DND-41 (cell line): ENCODE data around the gene SMTN.

Source experiments
- EZH2 ChIP-seq: IDR thresholded peaks from 3 replicates; pipeline ENCODE4 v1.6.1; 2012; ENCODE audit warnings: borderline replicate concordance, low read depth, mild to moderate bottlenecking, moderate library complexity, low read length, inconsistent platforms; ENCODE audit not compliant: severe bottlenecking
- TF ChIP-seq, protein P1 (sequence below): IDR thresholded peaks from 2 replicates; pipeline ENCODE4 v1.5.1; 2012; ENCODE audit warnings: borderline replicate concordance, low read length, moderate library complexity, mild to moderate bottlenecking; ENCODE audit not compliant: poor library complexity, severe bottlenecking; ENCODE audit errors: extremely low read depth

DNA sequence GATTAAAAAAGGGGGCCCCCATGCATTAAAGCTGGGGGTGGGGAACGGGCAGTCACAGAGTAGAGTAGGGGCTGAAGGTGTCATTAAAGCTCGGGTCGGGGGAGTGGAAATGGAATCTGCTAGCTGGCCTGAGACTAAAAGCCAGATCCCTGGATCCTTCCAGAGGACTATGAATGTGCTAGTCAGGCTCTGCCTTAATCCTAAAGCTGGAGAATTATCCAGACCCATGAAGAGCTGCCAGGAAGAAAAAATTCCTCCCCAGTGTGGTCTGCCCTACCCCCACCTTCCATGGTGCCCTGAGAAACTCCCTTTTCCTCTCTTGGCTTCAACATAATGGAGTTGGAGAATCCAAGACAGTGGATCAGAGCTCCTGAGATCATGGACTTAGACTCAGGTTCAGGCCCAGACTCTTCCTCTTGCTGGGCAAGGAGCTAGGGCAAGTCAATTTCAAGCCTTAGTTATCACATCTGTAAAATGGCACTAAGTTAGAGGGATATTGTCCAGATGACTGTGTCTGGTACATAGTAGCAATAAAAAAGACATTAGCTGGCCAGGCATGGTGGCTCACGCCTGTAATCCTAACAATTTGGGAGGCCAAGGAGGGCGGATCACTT, 24.0 kb upstream of the SMTN start:
- TF ChIP-seq EZH2: no peak
- TF ChIP-seq, protein P1, sequence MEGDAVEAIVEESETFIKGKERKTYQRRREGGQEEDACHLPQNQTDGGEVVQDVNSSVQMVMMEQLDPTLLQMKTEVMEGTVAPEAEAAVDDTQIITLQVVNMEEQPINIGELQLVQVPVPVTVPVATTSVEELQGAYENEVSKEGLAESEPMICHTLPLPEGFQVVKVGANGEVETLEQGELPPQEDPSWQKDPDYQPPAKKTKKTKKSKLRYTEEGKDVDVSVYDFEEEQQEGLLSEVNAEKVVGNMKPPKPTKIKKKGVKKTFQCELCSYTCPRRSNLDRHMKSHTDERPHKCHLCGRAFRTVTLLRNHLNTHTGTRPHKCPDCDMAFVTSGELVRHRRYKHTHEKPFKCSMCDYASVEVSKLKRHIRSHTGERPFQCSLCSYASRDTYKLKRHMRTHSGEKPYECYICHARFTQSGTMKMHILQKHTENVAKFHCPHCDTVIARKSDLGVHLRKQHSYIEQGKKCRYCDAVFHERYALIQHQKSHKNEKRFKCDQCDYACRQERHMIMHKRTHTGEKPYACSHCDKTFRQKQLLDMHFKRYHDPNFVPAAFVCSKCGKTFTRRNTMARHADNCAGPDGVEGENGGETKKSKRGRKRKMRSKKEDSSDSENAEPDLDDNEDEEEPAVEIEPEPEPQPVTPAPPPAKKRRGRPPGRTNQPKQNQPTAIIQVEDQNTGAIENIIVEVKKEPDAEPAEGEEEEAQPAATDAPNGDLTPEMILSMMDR: no peak
